ENCODE measurements around the gene PRKCE.

- TF ChIP-seq, protein P1, sequence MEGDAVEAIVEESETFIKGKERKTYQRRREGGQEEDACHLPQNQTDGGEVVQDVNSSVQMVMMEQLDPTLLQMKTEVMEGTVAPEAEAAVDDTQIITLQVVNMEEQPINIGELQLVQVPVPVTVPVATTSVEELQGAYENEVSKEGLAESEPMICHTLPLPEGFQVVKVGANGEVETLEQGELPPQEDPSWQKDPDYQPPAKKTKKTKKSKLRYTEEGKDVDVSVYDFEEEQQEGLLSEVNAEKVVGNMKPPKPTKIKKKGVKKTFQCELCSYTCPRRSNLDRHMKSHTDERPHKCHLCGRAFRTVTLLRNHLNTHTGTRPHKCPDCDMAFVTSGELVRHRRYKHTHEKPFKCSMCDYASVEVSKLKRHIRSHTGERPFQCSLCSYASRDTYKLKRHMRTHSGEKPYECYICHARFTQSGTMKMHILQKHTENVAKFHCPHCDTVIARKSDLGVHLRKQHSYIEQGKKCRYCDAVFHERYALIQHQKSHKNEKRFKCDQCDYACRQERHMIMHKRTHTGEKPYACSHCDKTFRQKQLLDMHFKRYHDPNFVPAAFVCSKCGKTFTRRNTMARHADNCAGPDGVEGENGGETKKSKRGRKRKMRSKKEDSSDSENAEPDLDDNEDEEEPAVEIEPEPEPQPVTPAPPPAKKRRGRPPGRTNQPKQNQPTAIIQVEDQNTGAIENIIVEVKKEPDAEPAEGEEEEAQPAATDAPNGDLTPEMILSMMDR (conservative IDR thresholded peaks at IDR 0.05): no peak
- no peak for TF ChIP-seq EZH2 (IDR thresholded peaks at IDR 0.05; ENCODE audit: low read depth)
These were observed 322.6 kb downstream of the PRKCE start for GRCh38 chr2:45974056-45974455.
